Psoas muscle (tissue), 8 donors: ENCODE data around the gene AP3B1. TPM values are rescaled to one million over a fixed set of nuclear protein-coding genes. Genes with fewer than 3 reads are reported as not detected.

Experiments used
- ATAC-seq, 4 donors: fragments of 200-7000 bp; cut with Tn5 transposase; one replicate each; pipeline ENCODE4 v1.9.1; 2020; ENCODE audit warnings: moderate library complexity in 3 of 4, mild to moderate bottlenecking in 2 of 4
- DNase-seq, 2 donors: peaks; one replicate each; pipeline ENCODE4 v3.0.0-alpha.2; 2020
- H3K27ac ChIP-seq: fragments of 200-600 bp; one replicate; pipeline ENCODE4 v1.8.0; 2022
- H3K27me3 ChIP-seq, 3 donors: fragments of 200-600 bp in 1 of 3; one replicate each; pipeline versions ENCODE4 v1.6.1 to v1.8.0; 2013 to 2022; ENCODE audit warnings: low read length in 2 of 3, mild to moderate bottlenecking in 2 of 3, moderate library complexity in 1 of 3; ENCODE audit not compliant: insufficient read depth in 3 of 3
- H3K36me3 ChIP-seq, 2 donors: fragments of 200-600 bp in 1 of 2; one replicate each; pipeline versions ENCODE4 v1.6.1 to v1.8.0; 2013 to 2022; ENCODE audit warnings: low read depth in 1 of 2, mild to moderate bottlenecking in 1 of 2, moderate library complexity in 1 of 2; ENCODE audit not compliant: insufficient read depth in 1 of 2
- H3K4me1 ChIP-seq: fragments of 200-600 bp; one replicate; pipeline ENCODE4 v1.8.0; 2022
- H3K4me3 ChIP-seq: fragments of 200-600 bp; one replicate; pipeline ENCODE4 v1.8.0; 2022; ENCODE audit warnings: mild to moderate bottlenecking
- H3K9me3 ChIP-seq: fragments of 200-600 bp; one replicate; pipeline ENCODE4 v1.8.0; 2022
- CTCF ChIP-seq: fragments of 200-600 bp; IDR thresholded peaks from one replicate; pipeline ENCODE4 v1.8.0; 2022; ENCODE audit warnings: antibody characterized with exemption
- WGBS, 3 donors: extraction: QIAGEN DNeasy Blood & Tissue Kit; methylation state at CpG; one replicate each; pipeline versions ENCODE4 v1.1.6 to v1.1.7; 2013; 5-methylcytosine and 5-hydroxymethylcytosine counted together
- intact Hi-C, 2 donors: fragments of 100-400 bp; cut with DNase I; formaldehyde crosslinking; loops; one replicate each; pipeline versions ENCODE4 v1.11.0 to v1.14.2; 2022
- polyA plus RNA-seq, 3 donors: library from polyadenylated mRNA; stranded (reverse); fragments of 200-250 nt; gene quantifications; one replicate each; pipeline ENCODE4 v1.2.3, GENCODE V29; 2013
- total RNA-seq, 4 donors: library from RNA; stranded (reverse); fragmentation: NEBNext Ultra II Directional in 2 of 4; extraction: Animal tissue kit (Norgen Biotek cat#: 25700) in 2 of 4; gene quantifications; one replicate each; pipeline versions ENCODE4 v1.2.1 to v1.2.4, GENCODE V29; 2021 to 2023
- donor health status: healthy with polysubstance abuse.
- donor health status: DM: no; HTN: no; CAD: no; lungs with moderate emphysema.
- donor health status: Bipolar disorder and iron deficiency.
- donor health status: healthy.
- donor health status: DM: yes; HTN: yes; CAD: no.
- donor health status: DM: no; HTN: no; CAD: no.
- donor health status: DM: no; HTN: no; CAD: no.
- donor health status: DM: yes; HTN: yes; CAD: no.

Gene AP3B1
- total and polyA plus RNA-seq, 7 donors: 12.4 to 24.4 (median 15.2) TPM

DNA sequence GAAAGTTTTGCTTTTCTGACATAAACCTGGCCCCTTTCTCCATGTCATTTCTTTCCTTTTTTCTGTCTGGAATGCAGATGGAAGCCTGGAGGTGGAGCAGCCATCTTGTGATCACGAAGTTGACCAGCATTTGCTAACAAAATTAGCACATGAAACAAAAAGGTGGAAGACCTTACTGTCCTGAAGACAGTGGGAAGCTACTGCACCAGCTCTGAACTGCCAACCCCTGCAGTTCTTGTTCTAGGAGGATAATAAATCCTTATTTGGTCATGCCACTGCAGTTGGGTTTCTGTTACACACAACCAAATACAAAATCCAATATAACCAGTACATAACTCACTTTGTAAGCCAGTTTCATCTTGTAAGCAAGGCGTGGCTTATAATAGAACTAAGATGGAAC lies 269.0 kb downstream of the AP3B1 start:
- intact Hi-C loops: no loop called here

GRCh38 chr5:78019744-78020143 lies 274.8 kb downstream of the AP3B1 start:
- DNase-seq (no peak), ATAC-seq (no peak)
- no peaks in the 10 kb centered on the region for H3K4me1 ChIP-seq
- intact Hi-C loops: no loop called here
- H3K27me3 ChIP-seq: no peaks in the 10 kb centered on the region
- no peak for TF ChIP-seq CTCF
- H3K36me3 ChIP-seq: no peaks in the 10 kb centered on the region
- no peaks in the 10 kb centered on the region for H3K9me3 ChIP-seq
- H3K27ac ChIP-seq: no peak overlapping the region
- 83 to 93% (median 87%) methylated on average over 5 of the region's 5 CpGs for WGBS, 3 donors
- H3K4me3 ChIP-seq: no peak overlapping the region

More for the DNA sequence above, 269.0 kb downstream of the AP3B1 start:
- H3K4me1 ChIP-seq: no peaks in the 10 kb centered on the region
- H3K27me3 ChIP-seq: no peaks in the 10 kb centered on the region
- no peak overlapping the region for H3K4me3 ChIP-seq
- no peak for TF ChIP-seq CTCF
- no peak overlapping the region for H3K27ac ChIP-seq
- WGBS, 3 donors: 77 to 92% (median 79%) methylated on average over 2 of the region's 2 CpGs
- ATAC-seq: no peak
- DNase-seq: no peak
- no peaks in the 10 kb centered on the region for H3K36me3 ChIP-seq
- no peaks in the 10 kb centered on the region for H3K9me3 ChIP-seq

DNA sequence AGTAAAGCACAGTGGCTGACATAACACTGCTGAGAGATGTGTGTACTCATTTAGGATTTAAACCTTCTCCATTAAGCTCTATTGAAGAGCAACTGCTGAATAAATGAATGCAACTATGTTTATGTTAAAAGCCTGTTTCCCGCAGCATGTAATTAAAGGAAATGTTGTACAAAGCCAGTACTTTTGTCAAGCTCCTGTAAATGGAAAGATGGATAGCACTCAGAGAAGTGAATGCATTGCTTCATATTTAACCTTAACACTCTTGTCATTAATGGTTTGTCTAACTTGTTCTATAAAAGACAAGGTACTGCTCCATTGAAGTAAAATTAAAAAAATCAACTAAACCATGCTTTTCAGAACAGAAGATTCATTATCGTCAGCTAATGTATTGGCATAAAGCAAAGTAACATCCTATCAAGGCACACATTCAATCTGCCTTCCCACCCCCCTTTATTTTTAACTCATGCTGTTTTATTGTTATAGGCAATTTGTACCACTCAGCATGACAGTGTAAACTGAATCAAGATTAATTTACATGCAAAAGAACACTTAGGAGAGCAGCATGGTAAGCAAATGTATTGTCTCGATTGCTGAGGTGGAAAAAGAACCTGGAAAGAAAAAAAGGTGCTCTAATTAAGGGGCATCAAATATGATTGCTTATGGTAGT lies 277.5 kb downstream of the AP3B1 start:
- ATAC-seq (no peak), DNase-seq (no peak)
- no peak for TF ChIP-seq CTCF
- no peaks in the 10 kb centered on the region for H3K9me3 ChIP-seq
- intact Hi-C loops: no loop called here
- H3K36me3 ChIP-seq: peaks cover 0 to 2% of the 10 kb centered on the region in 2 donors
- no peak overlapping the region for H3K27ac ChIP-seq
- 86 to 94% (median 87%) methylated on average over 3 of the region's 3 CpGs for WGBS, 3 donors
- H3K27me3 ChIP-seq: no peaks in the 10 kb centered on the region
- H3K4me3 ChIP-seq: no peak overlapping the region
- H3K4me1 ChIP-seq: no peaks in the 10 kb centered on the region

GRCh38 chr5:78009937-78010527 lies 284.5 kb downstream of the AP3B1 start:
- intact Hi-C loops: loop anchor here (2.0 to 10.0 kb wide), 3 partner anchors 363 to 445 kb away; no protein-coding TSS in a partner anchor
- WGBS, 3 donors: 74 to 79% (median 78%) methylated on average over 5 of the region's 5 CpGs

More at GRCh38 chr5:78009937-78010527, 284.5 kb downstream of the AP3B1 start:
- H3K9me3 ChIP-seq: no peaks in the 10 kb centered on the region
- TF ChIP-seq CTCF: no peak
- ATAC-seq: no peak
- no peaks in the 10 kb centered on the region for H3K27me3 ChIP-seq
- no peak overlapping the region for H3K27ac ChIP-seq
- no peak for DNase-seq
- H3K36me3 ChIP-seq: peaks cover 0 to 2% of the 10 kb centered on the region in 2 donors
- H3K4me1 ChIP-seq: no peaks in the 10 kb centered on the region
- no peak overlapping the region for H3K4me3 ChIP-seq
